WERI-Rb-1 (cell line): ENCODE data around the gene EHD2.

Experiments used
- DNase-seq: peaks from one replicate; pipeline ENCODE4 v3.0.0-alpha.2; 2020
- H3K27ac ChIP-seq: fragments of 250-450 bp; sonication (Bioruptor Pico); 2 replicates; pipeline ENCODE4 v1.5.1; 2020; ENCODE audit warnings: mild to moderate bottlenecking, moderate library complexity
- H3K27me3 ChIP-seq: fragments of 250-450 bp; sonication (Bioruptor Pico); 2 replicates; pipeline ENCODE4 v1.5.1; 2021; ENCODE audit warnings: mild to moderate bottlenecking, low read depth, moderate library complexity; ENCODE audit not compliant: insufficient read depth, severe bottlenecking
- H3K36me3 ChIP-seq: fragments of 250-450 bp; sonication (Bioruptor Pico); 2 replicates; pipeline ENCODE4 v1.5.1; 2020; ENCODE audit warnings: mild to moderate bottlenecking, moderate library complexity
- H3K4me3 ChIP-seq: 2 replicates; pipeline ENCODE4 v1.5.1; 2011; ENCODE audit warnings: low read depth, mild to moderate bottlenecking, control low read depth, low read length
- H3K9me3 ChIP-seq: fragments of 250-450 bp; sonication (Bioruptor Pico); 2 replicates; pipeline ENCODE4 v1.5.1; 2021; ENCODE audit warnings: mild to moderate bottlenecking, moderate library complexity; ENCODE audit not compliant: severe bottlenecking
- CTCF ChIP-seq: IDR thresholded peaks from 2 replicates; pipeline ENCODE4 v1.5.1; 2011; ENCODE audit warnings: low read depth, mild to moderate bottlenecking, control low read depth, inconsistent platforms, low read length

The EHD2 gene

DNA sequence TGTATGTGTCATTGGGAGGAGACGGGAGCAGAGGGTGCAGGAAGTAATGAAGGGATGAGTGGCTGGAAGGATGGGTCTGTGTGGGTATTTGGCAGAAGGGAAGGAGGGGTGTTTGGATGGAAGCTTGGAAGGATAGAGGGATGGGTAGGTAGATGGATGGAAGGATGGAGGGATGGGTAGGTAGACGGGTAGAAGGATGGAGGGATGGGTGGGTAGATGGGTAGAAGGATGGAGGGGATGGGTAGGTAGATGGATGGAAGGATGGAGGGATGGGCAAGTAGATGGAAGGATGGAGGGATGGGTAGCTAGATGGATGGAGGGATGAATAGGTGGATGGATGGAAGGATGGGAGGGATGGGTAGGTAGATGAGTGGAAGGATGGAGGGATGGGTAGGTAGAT lies 41.7 kb upstream of the EHD2 start:
- no peak for TF ChIP-seq CTCF
- peaks cover 18% of the 10 kb centered on the region for H3K36me3 ChIP-seq
- H3K27me3 ChIP-seq: no peaks in the 10 kb centered on the region
- no peaks in the 10 kb centered on the region for H3K9me3 ChIP-seq
- no peak overlapping the region for H3K27ac ChIP-seq
- H3K4me3 ChIP-seq: no peak overlapping the region
- no peak for DNase-seq

- Histone ChIP-seq H3K4me3 (no peak overlapping the region), H3K27ac (no peak overlapping the region), H3K36me3 (peaks cover 21% of the 10 kb centered on the region), H3K27me3 (no peaks in the 10 kb centered on the region), H3K9me3 (no peaks in the 10 kb centered on the region)
- TF ChIP-seq CTCF: no peak
- no peak for DNase-seq
Observed at GRCh38 chr19:47673426-47673825, 39.8 kb upstream of the EHD2 start.

DNA sequence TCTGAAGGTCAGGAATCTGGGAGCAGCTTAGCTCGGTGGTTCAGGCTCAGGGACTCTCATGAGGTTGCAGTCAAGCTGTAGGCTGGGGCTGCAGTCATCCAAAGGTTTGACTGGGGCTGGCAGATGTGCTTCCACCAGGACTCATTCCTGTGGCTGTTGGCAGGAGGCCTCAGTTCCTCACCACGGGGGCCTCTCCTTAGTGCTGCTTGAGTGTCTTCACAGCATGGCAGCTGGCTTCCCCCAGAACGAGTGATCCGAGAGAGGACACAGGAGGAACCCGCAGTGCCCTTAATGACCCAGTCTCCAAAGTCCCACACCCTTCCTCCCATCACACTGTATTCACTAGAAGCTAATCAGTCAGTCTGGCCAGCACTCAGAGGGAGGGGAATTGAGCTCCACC lies 38.7 kb upstream of the EHD2 start:
- H3K9me3 ChIP-seq: no peaks in the 10 kb centered on the region
- H3K4me3 ChIP-seq: no peak overlapping the region
- H3K27ac ChIP-seq: no peak overlapping the region
- no peak for DNase-seq
- no peaks in the 10 kb centered on the region for H3K27me3 ChIP-seq
- no peak for TF ChIP-seq CTCF
- H3K36me3 ChIP-seq: peaks cover 23% of the 10 kb centered on the region

- no peak for TF ChIP-seq CTCF
- H3K27me3 ChIP-seq: no peaks in the 10 kb centered on the region
- DNase-seq: no peak
- H3K9me3 ChIP-seq: no peaks in the 10 kb centered on the region
- H3K27ac ChIP-seq: no peak overlapping the region
- no peak overlapping the region for H3K4me3 ChIP-seq
- peaks cover 29% of the 10 kb centered on the region for H3K36me3 ChIP-seq
Observed at GRCh38 chr19:47675271-47675670, 38.0 kb upstream of the EHD2 start.

GRCh38 chr19:47675859-47676258 lies 37.4 kb upstream of the EHD2 start:
- H3K36me3 ChIP-seq: peaks cover 26% of the 10 kb centered on the region
- DNase-seq: no peak

More at GRCh38 chr19:47675859-47676258, 37.4 kb upstream of the EHD2 start:
- TF ChIP-seq CTCF: no peak
- H3K27me3 ChIP-seq: no peaks in the 10 kb centered on the region
- no peak overlapping the region for H3K27ac ChIP-seq
- no peaks in the 10 kb centered on the region for H3K9me3 ChIP-seq
- no peak overlapping the region for H3K4me3 ChIP-seq
